HG03439 (cell line): ENCODE data around the gene HDAC1.
"Not testable (repeated sequence)": the region's sequence is repeated elsewhere in the genome, so short reads cannot be mapped to it uniquely, and the experiment has no call there.

Experiments used
- ATAC-seq: cut with Tn5 transposase; IDR thresholded peaks from one replicate; pipeline ENCODE4 v1.9.1; 2021; ENCODE audit warnings: mild to moderate bottlenecking, moderate library complexity; ENCODE audit not compliant: unreplicated experiment

Gene HDAC1

DNA sequence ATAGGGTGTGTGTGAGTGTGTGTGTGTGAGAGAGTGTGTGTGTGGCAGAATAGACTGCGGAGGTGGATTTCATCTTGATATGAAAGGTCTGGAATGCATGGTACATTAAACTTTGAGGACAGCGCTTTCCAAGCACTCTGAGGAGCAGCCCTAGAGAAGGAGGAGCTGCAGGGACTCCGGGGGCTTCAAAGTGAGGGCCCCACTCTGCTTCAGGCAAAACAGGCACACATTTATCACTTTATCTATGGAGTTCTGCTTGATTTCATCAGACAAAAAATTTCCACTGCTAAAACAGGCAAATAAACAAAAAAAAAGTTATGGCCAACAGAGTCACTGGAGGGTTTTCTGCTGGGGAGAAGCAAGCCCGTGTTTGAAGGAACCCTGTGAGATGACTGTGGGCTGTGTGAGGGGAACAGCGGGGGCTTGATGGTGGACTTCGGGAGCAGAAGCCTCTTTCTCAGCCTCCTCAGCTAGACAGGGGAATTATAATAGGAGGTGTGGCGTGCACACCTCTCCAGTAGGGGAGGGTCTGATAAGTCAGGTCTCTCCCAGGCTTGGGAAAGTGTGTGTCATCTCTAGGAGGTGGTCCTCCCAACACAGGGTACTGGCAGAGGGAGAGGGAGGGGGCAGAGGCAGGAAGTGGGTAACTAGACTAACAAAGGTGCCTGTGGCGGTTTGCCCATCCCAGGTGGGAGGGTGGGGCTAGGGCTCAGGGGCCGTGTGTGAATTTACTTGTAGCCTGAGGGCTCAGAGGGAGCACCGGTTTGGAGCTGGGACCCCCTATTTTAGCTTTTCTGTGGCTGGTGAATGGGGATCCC lies 18.3 kb upstream of the HDAC1 start:
- ATAC-seq = no peak

DNA sequence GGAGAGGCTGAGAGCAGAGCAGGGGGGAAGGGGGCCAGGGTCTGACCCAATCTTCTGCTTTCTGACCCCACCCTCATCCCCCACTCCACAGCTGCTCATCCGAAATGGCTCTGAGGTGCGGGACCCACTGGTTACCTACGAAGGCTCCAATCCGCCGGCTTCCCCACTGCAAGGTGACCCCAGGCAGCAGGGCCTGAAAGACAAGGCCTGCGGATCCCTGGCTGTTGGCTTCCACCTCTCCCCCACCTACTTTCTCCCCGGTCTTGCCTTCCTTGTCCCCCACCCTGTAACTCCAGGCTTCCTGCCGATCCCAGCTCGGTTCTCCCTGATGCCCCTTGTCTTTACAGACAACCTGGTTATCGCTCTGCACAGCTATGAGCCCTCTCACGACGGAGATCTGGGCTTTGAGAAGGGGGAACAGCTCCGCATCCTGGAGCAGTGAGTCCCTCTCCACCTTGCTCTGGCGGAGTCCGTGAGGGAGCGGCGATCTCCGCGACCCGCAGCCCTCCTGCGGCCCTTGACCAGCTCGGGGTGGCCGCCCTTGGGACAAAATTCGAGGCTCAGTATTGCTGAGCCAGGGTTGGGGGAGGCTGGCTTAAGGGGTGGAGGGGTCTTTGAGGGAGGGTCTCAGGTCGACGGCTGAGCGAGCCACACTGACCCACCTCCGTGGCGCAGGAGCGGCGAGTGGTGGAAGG lies 17.1 kb upstream of the HDAC1 start:
- no peak for ATAC-seq

DNA sequence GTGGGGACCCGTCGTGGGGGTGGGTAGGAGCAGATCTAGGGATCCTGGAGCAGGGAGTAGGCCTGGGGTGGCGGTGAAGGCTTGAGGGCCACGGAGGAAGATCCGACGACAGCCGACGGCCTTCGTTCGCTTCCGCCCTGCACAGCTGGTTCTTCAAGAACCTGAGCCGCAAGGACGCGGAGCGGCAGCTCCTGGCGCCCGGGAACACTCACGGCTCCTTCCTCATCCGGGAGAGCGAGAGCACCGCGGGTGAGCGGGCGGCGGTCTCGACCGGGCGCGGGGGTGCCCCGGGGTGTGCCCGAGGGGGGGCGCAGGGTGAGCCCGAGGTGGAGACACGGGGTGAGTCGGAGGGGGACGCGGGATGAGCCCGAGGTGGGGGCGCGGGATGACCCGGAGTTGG lies 16.5 kb upstream of the HDAC1 start:
- no peak for ATAC-seq

DNA sequence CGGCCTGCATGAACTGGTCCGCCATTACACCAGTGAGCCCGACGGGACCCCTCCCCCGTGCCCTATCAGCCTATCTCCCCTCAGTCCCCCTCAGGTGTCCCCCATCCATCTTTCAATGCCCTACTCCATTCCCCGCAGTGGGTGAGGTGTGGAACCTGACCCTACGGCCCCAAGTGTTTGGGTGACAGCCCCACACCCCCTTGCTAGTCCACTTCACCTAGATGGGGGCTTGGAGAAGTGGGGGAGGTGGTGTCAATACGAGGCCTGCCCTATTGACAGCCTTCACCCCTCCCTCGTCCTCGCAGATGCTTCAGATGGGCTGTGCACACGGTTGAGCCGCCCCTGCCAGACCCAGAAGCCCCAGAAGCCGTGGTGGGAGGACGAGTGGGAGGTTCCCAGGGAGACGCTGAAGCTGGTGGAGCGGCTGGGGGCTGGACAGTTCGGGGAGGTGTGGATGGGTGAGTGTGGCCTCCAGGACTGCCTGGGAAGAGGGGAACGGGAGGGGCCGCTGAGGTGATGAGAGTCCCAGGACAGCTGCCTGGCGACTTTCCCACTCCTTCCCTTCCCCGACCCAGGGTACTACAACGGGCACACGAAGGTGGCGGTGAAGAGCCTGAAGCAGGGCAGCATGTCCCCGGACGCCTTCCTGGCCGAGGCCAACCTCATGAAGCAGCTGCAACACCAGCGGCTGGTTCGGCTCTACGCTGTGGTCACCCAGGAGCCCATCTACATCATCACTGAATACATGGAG lies 15.7 kb upstream of the HDAC1 start:
- no peak for ATAC-seq

DNA sequence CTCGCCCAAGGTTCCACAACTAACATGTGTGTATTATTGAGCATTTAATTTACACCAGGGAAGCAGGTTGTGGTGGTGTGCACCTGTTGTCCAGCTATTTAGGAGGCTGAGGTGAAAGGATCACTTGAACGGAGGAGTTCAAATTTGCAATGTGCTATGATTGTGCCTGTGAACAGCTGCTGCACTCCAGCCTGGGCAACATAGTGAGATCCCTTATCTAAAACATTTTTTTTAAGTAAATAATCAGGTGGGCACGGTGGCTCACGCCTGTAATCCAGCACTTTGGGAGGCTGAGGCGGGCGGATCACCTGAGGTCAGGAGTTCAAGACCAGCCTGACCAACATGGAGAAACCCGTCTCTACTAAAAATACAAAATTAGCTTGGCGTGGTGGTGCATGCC lies 7.1 kb upstream of the HDAC1 start:
- ATAC-seq = not testable (repeated sequence)

DNA sequence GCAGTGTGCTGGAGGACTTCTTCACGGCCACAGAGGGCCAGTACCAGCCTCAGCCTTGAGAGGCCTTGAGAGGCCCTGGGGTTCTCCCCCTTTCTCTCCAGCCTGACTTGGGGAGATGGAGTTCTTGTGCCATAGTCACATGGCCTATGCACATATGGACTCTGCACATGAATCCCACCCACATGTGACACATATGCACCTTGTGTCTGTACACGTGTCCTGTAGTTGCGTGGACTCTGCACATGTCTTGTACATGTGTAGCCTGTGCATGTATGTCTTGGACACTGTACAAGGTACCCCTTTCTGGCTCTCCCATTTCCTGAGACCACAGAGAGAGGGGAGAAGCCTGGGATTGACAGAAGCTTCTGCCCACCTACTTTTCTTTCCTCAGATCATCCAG lies 6.2 kb upstream of the HDAC1 start:
- ATAC-seq = no peak

DNA sequence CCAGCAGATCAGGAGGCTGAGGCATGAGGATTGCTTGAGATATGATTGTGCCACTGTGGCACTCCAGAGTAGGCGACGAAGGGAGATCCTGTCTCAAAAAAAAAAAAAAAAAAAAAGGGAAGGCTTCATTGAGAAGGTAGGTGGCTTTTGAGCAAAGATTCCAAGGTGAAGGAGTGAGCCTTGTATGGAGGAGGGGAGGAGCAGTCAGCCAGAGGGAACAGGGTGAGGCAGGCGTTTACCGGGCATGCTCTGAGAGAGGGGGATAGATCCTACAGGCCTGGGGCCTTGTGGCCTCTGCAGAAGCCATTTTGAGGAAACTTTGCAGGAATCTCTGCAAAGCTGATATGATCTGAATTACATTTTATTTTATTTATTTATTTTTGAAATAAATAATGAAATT lies 5.1 kb upstream of the HDAC1 start:
- no peak for ATAC-seq

DNA sequence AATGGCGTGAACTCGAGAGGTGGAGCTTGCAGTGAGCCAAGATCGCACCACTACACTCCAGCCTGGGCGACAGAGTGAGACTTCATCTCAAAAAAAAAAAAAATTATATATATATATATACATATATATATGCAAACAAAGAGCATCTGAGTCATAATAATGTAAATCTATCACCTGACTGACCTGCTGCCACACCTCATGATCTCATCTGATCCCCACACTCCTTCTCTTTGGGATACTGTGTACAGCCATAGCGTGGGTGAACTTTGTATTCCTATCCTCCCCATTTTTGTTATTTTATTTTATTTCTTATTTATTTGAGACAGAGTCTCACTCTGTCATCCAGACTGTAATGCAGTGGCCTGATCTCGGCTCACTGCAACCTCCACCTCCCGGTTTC lies 2.6 kb upstream of the HDAC1 start:
- no peak for ATAC-seq

DNA sequence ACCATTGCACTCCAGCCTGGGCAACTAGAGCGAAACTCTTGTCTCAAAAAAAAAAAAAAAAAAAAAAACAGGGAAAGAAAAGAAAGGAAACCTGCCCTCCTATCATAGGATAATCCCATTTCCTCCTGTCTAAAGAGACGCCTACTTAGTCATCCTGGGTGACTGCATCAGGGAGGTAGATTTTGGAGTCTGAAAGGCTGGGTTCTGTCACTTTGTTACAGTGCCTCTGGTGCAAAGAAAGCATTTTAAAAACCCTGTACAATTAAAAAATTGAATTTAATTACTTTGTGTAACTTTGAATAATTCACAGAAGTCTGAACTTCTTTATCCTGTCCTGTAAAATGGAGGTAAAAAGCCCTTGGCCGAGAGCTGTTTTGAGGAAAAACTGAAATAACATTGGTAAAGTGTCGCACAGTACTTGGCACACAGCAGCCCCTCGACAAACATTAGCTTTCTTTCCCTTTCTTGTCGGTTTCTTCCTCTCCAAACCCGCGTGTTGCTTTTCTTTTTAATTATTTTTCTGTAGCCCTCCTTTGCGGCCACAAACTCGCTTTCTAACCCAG lies 657 bp upstream of the HDAC1 start:
- ATAC-seq = no peak

DNA sequence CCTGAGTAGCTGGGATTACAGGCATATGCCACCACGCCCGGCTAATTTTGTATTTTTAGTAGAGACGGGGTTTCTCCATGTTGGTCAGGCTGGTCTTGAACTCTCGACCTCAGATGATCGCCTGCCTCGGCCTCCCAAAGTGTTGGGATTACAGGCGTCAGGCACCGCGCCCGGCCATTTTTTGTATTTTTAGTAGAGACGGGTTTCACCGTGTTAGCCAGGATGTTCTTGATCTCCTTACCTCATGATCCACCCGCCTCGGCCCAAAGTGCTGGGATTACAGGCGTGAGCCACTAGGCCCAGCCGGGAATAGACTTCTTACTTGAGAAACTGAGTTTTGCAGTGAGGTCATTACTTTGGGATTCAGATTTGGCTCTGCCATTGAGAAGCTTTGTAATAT lies 6.3 kb downstream of the HDAC1 start:
- ATAC-seq = not testable (repeated sequence)

DNA sequence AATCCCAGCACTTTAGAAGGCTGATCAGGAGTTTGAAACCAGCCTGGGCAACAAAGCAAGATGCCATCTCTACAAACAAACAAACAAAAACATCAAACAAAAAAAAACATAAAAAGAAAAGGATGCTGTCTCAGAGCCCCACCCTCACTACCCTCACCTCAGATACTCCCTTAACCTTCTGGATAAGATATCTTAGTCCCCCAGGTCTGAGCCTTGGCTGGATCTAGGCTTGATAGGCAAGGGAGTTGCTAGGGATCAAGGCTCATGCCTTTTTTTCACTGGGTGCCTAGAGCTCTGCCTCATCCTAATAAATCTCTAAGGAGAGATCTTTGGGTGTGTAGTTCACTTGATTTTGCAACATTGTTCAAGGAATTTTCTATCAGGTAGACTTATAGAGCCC lies 7.4 kb downstream of the HDAC1 start:
- ATAC-seq = no peak

DNA sequence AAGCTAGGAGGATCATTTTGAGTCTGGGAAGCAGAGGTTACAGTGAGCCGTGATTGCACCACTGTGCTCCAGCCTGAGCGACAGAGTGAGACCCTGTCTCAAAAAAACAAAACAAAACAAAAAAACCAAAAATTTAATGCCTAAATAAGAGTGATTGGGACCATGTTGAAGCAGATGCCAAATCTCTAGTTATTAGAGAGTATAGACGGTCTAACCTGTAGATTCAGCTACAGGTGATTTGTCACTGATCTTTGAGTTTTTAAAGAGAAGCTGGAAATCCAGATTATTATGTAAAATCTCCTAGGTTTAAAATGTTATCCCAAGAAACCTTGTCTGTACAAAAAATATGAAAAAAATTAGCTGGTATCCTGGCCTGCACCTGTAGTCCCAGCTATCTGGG lies 11.5 kb downstream of the HDAC1 start:
- no peak for ATAC-seq

DNA sequence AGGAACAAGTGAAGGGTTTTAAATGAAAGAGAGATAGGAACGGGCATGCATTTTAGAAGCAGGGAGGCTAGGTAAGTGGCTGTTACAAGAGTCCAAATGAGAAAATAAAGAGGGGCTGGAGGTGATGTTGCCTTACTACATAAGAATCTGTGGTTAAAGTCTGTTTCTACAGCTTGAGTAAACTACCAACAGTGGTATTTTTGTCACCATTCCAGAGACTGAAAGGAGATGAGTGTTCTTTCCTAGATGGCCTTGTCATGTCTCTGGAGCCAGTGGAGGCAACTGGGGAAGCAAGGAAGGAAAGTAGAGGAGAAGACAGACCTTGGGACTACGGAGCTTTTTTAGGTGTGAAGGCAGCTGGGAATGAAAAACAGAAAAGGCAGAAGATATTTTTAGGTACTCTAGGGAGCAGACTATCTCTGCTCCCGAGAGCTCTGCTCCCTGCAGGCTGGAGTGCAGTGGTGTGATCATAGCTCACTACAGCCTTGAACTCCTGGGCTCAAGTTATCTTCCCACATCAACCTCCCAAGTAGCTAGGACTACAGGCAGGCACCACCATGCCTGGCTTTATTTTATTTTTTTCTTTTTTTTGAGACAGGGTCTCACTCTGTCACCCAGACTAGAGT lies 12.2 kb downstream of the HDAC1 start:
- ATAC-seq = no peak

DNA sequence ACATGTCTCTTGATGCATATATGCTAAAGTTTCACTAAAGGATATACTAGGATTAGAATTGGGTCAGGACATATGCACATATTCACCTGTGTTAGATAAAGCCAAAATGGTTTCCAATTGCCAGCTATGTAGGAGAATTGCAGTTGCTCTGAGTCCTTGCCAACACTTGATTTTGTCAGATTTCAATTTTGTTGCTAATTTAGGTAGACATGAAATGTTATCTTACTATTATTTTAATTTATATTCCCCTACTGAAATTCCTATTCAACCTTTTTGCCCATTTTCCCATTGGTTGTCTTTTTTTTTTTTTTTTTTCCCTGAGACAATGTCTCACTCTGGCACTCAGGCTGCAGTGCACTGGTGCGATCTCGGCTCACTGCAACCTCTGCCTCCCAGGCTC lies 13.4 kb downstream of the HDAC1 start:
- no peak for ATAC-seq

DNA sequence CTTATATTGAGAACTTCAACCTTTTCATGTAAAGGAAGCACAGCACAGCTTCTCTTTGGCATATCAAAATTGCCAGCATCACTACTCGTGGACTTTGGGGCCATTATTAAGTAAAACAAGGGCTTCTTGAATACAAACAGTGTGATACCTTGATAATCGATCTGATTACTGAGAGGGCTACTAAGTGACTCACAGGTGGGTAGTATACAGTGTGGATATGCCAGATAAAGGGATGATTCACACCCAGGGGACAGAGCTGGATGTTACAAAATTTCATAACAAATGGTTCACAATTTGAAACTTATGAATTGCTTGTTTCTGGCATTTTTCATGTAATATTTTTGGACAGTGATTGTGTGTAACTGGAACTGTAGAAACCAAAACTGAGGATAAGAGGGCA lies 15.4 kb downstream of the HDAC1 start:
- no peak for ATAC-seq

DNA sequence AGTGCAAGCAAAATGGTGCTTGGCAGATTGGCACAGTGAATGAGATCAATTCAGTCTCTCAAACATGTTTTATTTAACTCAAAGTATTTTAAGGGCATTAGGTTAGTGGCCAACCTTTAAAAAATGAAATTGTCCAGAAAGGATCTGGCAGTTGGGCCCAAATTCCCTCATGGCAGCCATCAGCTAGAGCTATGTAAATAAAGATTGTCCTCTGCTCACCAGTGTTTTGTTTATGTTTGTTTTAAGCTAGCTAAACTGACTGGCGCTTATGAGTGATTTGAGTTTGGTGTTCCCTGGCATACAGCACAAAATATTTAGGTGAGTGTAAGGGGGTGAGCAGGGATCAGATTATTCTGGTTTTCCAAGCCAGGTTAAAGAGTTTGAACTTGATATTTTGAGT lies 18.1 kb downstream of the HDAC1 start:
- no peak for ATAC-seq

DNA sequence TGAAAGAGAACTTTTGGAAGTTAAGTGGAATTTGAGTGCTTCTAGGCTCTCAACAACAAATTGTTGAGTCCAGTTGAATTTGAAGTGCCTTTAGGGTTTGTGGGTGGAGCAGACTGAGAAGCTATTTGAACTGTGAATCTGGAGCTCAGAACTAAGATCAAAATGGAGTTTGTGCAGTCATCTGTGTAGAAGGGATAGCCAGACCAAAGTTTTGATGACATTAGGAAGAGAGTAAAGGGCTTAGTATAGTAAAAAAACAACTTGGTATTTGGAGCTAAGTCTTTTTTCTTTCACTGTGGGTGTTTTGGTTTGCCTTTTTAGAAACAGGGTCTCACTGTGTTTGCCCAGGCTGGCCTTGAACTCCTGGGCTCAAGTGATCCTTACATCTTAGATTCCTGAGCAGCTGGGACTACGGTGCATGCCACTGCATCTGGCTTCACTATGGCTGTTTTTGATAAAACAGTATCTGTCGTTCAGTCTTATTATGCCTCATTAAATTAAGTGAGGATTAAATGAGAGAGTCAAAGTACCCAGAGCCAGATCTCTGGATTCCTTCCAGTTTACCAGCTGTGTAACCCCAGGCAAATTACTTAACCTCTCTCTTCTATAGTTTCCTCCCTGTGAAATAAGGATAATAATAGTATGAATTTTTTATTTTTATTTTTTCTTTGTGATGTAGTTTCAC lies 20.0 kb downstream of the HDAC1 start:
- ATAC-seq = no peak

DNA sequence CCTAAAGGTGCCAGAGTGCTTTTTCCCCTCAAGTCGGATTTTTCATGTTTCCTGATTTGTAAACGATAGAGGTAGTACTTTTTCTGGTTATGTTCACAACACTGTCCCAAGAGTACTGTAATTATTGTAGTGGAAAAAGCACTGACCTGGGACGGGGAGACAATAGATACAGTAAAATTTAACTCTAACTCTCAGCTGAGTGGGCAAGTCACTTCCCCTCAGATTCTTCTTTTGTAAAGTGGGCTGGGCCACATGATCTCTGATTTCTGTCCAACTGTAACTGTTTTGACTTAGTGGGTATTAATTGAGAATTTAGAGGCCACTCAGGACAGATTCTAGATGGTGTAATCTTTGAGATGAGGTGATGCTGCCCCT lies 25.0 kb downstream of the HDAC1 start:
- ATAC-seq = no peak

DNA sequence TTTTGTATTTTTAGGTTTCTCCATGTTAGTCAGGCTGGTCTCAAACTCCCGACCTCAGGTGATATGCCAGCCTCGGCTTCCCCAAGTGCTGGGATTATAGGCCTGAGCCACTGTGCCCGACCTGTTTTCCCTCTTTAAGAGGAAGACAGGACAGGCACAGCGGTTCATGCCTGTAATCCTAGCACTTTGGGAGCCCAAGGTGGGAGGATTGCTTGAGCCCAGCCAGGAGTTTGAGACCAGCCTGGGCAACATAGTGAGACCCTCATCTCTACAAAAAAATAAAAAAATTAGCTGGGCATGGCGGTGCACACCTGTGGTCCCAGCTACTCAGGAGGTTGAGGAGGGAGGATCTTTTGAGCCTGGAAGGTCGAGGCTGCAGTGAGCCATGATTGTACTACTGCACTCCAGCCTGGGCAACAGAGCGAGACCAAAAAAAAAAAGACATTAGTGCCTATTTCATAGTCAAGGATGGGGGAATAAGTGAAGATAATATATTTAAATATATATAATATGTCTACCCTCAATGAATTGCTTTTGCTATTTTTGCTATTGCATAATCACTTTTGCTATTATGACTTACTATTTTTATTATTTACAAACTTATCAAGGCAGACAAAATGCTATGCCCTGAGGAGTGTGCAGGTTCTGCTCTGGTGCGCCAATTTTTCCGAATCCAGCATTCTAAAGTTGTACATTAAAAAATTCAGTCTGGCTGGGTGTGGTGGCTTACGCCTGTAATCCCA lies 26.4 kb downstream of the HDAC1 start:
- ATAC-seq = no peak

DNA sequence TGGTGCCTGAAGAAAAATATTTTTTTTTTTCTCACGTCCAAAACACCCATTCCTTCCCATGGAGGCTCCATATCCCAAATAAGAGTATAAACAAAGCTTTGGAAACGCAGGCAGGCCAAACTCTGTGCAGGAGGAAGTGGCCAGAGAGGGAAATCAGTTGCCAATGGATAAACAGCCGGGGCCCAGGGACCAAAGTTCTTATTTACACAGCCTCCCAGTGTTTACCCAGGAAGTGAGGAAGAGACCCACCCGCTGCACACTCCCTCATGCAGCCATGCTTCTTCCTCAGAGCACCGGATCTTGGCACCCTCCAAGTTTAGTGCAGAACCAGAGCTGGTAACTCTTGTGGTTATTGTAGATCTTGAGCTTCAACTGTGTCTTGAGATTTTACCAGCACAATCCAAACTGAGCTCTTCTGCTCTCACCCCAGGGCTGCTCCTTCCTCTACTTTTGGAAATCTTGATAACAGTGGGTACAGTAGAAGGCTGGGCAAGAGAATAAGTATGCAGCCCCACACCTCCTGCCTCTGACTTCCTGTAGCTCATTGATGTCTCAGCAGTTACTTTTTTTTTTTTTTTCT lies 29.9 kb downstream of the HDAC1 start:
- ATAC-seq = no peak
